Spleen (tissue), 11 donors: ENCODE data around the gene FCRL3. TPM values are rescaled to one million over a fixed set of nuclear protein-coding genes. Genes with fewer than 3 reads are reported as not detected.

Experiments used
- DNase-seq: peaks from one replicate; pipeline ENCODE4 v3.0.0-alpha.2; 2020
- H3K27ac ChIP-seq, 8 donors: fragments of 200-600 bp; sonication (generic) in 7 of 8; 1 replicate in 4 of 8; 2 replicates in 4 of 8; pipeline versions ENCODE4 v1.5.0 to v1.8.0; 2016 to 2021; ENCODE audit warnings: inconsistent platforms in 4 of 8, mild to moderate bottlenecking in 4 of 8, moderate library complexity in 1 of 8
- H3K27me3 ChIP-seq, 7 donors: fragments of 200-600 bp; sonication (generic) in 6 of 7; replicated peaks in 1 of 7; 1 replicate in 4 of 7; 2 replicates in 3 of 7; pipeline versions ENCODE4 v1.5.0 to v1.8.0; 2016 to 2021; ENCODE audit warnings: inconsistent platforms in 3 of 7, mild to moderate bottlenecking in 1 of 7
- H3K36me3 ChIP-seq, 6 donors: fragments of 200-600 bp; sonication (generic) in 5 of 6; 1 replicate in 4 of 6; 2 replicates in 2 of 6; pipeline versions ENCODE4 v1.5.0 to v1.8.0; 2016 to 2021; ENCODE audit warnings: inconsistent platforms in 2 of 6
- H3K4me1 ChIP-seq, 6 donors: fragments of 200-600 bp; sonication (generic) in 5 of 6; 1 replicate in 3 of 6; 2 replicates in 3 of 6; pipeline versions ENCODE4 v1.5.0 to v1.8.0; 2016 to 2021; ENCODE audit warnings: inconsistent platforms in 3 of 6
- H3K4me3 ChIP-seq, 8 donors: fragments of 200-600 bp; sonication (generic) in 7 of 8; 1 replicate in 4 of 8; 2 replicates in 4 of 8; pipeline versions ENCODE4 v1.5.0 to v1.8.0; 2016 to 2021; ENCODE audit warnings: inconsistent platforms in 4 of 8, mild to moderate bottlenecking in 4 of 8, moderate library complexity in 2 of 8
- H3K9me3 ChIP-seq, 8 donors: fragments of 200-600 bp; sonication (generic) in 7 of 8; 1 replicate in 4 of 8; 2 replicates in 4 of 8; pipeline versions ENCODE4 v1.5.0 to v1.8.0; 2016 to 2021; ENCODE audit warnings: inconsistent platforms in 4 of 8
- POLR2A ChIP-seq, 3 donors: fragments of 450-650 bp; IDR thresholded peaks; one replicate each; pipeline ENCODE4 v1.5.1; 2017; ENCODE audit warnings: antibody characterized with exemption in 3 of 3, mild to moderate bottlenecking in 1 of 3
- POLR2AphosphoS5 ChIP-seq, 3 donors: sonication (generic); formaldehyde crosslinking; IDR thresholded peaks; one replicate each; pipeline ENCODE4 v1.5.1; 2017; ENCODE audit warnings: antibody characterized with exemption in 3 of 3
- WGBS, 5 donors: extraction: QIAGEN DNeasy Blood & Tissue Kit in 3 of 5; methylation state at CpG; one replicate each; pipeline versions ENCODE4 v1.1.5 to v1.1.7; 2013 to 2018; 5-methylcytosine and 5-hydroxymethylcytosine counted together
- intact Hi-C: fragments of 100-400 bp; cut with DNase I; formaldehyde crosslinking; loops from one replicate; pipeline ENCODE4 v1.15.0; 2023; ENCODE audit warnings: low total_unique reads
- polyA plus RNA-seq, 3 donors: library from polyadenylated mRNA; stranded (reverse); fragments of 200-250 nt; gene quantifications; one replicate each; pipeline ENCODE4 v1.2.1, GENCODE V29; 2013
- total RNA-seq, 7 donors: library from RNA; depleted of rRNA in 3 of 7; stranded (reverse); fragments of >200 nt in 3 of 7; fragmentation: NEBNext Ultra II Directional in 4 of 7; extraction: Animal tissue kit (Norgen Biotek cat#: 25700) in 4 of 7; gene quantifications; one replicate each; pipeline versions ENCODE4 v1.1.0 to v1.2.1, GENCODE V29; 2016 to 2021
- TF ChIP-seq, protein P1 (sequence below), 11 experiments: fragments of 200-600 bp in 7 of 11; fragments of 450-650 bp in 4 of 11; sonication (generic) in 4 of 11; IDR thresholded peaks in 8 of 11; conservative IDR thresholded peaks in 3 of 11; 1 replicate in 7 of 11; 2 replicates in 4 of 11; pipeline versions ENCODE4 v1.4.0 to v1.8.0; 2016 to 2021; ENCODE audit warnings: antibody characterized with exemption in 11 of 11, inconsistent platforms in 4 of 11, mild to moderate bottlenecking in 1 of 11
- donor health status: healthy with polysubstance abuse.
- donor health status: DM: no; HTN: no; CAD: no; lungs with moderate emphysema.
- donor health status: DM: no; HTN: no; CAD: no.
- donor health status: Bipolar disorder and iron deficiency.
- donor health status: healthy.
- donor health status: DM: no; HTN: no; CAD: no.
- donor health status: DM: yes; HTN: yes; CAD: no.

Gene FCRL3
- total and polyA plus RNA-seq, 10 donors: 24.0 to 110 (median 55.8) TPM

DNA sequence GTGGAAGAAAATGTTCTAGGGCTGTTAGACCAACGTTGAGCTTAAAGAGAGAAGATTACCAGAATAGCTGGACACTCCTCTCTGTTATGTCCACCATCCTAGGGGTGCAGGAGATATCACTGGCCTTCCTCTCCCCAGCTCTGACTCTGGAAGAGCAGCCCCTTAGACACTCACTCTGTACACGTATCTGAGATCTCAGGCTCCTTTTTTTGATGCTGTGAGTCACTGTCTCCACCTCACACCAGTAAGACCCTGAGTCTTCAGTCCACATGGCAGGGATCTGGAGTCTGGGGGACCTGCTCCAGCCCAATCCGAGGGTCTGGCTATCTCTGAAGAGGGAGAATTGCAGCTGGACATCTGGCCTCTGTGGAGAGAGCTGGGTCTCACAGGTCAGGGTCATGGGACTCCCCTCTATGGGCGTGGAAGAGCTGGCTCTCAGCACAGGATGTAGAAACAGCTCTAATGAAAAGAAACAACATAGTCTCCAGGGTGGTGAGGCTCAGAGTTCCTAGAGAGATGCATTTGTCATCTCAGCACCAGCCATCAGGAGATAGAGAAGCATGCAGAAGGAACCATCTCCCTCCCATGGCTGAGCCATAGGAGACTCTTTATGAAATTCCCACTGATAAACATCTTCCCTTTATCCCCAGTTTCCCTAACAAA is 3.5 kb downstream of the FCRL3 start:
- intact Hi-C loops: no loop called here
- no peaks in the 10 kb centered on the region for H3K9me3 ChIP-seq
- peaks cover 0 to 19% (median 0%) of the 10 kb centered on the region in 6 donors for H3K36me3 ChIP-seq
- peak overlapping the region in 2 of 8 donors; percentile 4 to 32 for H3K4me3 ChIP-seq
- peaks cover 4 to 98% (median 52%) of the 10 kb centered on the region in 6 donors for H3K4me1 ChIP-seq
- peak overlapping the region in 7 of 8 donors; percentile 35 to 91 (median 71) for H3K27ac ChIP-seq
- 51 to 75% (median 55%) methylated on average over 4 of the region's 4 CpGs for WGBS, 5 donors
- DNase-seq: no peak
- TF ChIP-seq, protein P1, sequence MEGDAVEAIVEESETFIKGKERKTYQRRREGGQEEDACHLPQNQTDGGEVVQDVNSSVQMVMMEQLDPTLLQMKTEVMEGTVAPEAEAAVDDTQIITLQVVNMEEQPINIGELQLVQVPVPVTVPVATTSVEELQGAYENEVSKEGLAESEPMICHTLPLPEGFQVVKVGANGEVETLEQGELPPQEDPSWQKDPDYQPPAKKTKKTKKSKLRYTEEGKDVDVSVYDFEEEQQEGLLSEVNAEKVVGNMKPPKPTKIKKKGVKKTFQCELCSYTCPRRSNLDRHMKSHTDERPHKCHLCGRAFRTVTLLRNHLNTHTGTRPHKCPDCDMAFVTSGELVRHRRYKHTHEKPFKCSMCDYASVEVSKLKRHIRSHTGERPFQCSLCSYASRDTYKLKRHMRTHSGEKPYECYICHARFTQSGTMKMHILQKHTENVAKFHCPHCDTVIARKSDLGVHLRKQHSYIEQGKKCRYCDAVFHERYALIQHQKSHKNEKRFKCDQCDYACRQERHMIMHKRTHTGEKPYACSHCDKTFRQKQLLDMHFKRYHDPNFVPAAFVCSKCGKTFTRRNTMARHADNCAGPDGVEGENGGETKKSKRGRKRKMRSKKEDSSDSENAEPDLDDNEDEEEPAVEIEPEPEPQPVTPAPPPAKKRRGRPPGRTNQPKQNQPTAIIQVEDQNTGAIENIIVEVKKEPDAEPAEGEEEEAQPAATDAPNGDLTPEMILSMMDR (IDR thresholded peaks at IDR 0.05 in 8 of 11, conservative IDR thresholded peaks at IDR 0.05 in 3 of 11): no peak
- no peak for TF ChIP-seq POLR2A (IDR thresholded peaks at IDR 0.05)
- no peak for TF ChIP-seq POLR2AphosphoS5 (IDR thresholded peaks at IDR 0.05)
- H3K27me3 ChIP-seq: no peaks in the 10 kb centered on the region

DNA sequence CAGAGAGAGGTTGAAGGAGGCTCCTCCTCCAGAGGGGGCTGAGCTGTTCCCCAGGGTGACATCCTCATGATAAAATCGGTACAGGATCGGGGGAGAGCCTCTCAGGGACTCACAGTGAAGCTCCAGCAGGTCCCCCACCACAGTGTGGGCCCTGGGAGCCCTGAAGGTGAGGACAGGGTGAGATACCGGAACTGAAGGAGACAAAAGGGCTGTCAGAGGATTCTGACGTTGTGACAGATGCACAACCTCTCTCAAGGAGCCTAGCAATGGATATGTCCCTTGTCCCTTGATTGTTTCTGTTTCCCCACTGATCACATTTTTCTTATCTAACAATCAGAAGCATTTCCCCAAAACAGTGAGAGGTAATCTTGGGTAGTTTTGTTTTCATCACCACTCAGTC is 5.2 kb downstream of the FCRL3 start:
- Histone ChIP-seq H3K36me3 (peaks cover 0 to 19% (median 0%) of the 10 kb centered on the region in 6 donors), H3K4me1 (peaks cover 4 to 98% (median 47%) of the 10 kb centered on the region in 6 donors), H3K27me3 (no peaks in the 10 kb centered on the region), H3K4me3 (peak overlapping the region in 1 of 8 donors; percentile 32), H3K27ac (peak overlapping the region in 6 of 8 donors; percentile 39 to 91 (median 77)), H3K9me3 (no peaks in the 10 kb centered on the region)
- no peak for DNase-seq
- intact Hi-C loops: no loop called here
- 62 to 81% (median 63%) methylated on average over 4 of the region's 4 CpGs for WGBS, 5 donors
- TF ChIP-seq, protein P1 (IDR thresholded peaks at IDR 0.05 in 8 of 11, conservative IDR thresholded peaks at IDR 0.05 in 3 of 11): no peak
- TF ChIP-seq POLR2A (IDR thresholded peaks at IDR 0.05) (no peak), POLR2AphosphoS5 (IDR thresholded peaks at IDR 0.05) (no peak)

DNA sequence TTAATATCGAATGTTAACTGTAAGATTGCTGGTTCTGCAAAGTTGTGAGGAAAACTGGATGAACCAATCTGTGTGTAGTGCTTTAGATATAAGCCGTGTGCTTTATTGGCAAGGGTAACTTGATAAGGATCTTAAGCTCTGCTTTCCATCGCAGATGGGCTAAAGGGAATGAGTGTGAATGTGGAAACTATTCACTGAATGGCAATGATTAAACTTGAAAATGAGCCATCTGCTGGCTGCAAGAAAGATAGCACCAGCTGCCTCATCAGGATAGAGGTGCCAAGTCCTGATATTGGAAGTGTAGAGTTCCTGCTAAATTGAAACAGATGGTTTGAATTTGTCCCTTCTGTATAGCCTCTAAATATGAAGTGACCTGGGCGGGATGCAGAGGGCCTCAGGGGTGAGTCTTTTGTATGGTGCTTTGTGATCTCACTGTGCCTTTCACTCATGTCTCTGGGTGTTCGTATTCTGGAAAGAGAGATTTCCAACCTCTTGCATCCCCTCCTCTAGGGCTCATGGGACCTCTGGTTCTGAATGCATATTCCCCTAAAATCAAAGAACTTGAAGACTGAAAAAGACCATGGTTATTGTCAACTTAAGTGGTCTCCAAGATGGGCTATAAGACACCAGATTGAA is 9.2 kb downstream of the FCRL3 start:
- Histone ChIP-seq H3K36me3 (peaks cover 0 to 31% (median 0%) of the 10 kb centered on the region in 6 donors), H3K27me3 (no peaks in the 10 kb centered on the region), H3K9me3 (no peaks in the 10 kb centered on the region), H3K4me1 (peaks cover 2 to 71% (median 32%) of the 10 kb centered on the region in 6 donors), H3K4me3 (no peak overlapping the region), H3K27ac (peak overlapping the region in 1 of 8 donors; percentile 9)
- TF ChIP-seq, protein P1 (IDR thresholded peaks at IDR 0.05 in 8 of 11, conservative IDR thresholded peaks at IDR 0.05 in 3 of 11): peak in 9 of 11 experiments; percentile 28 to 61 (median 54)
- no peak for TF ChIP-seq POLR2AphosphoS5 (IDR thresholded peaks at IDR 0.05)
- intact Hi-C loops: no loop called here
- DNase-seq: no peak
- WGBS, 5 donors: 42 to 55% (median 48%) methylated on average over 5 of the region's 5 CpGs
